ENCODE measurements around the gene PDE7B. TPM values are rescaled to one million over a fixed set of nuclear protein-coding genes. Genes with fewer than 3 reads are reported as not detected.

Gene PDE7B
- total and polyA plus RNA-seq, 4 donors, result 0.26 to 3.7 (median 1.8) TPM

DNA sequence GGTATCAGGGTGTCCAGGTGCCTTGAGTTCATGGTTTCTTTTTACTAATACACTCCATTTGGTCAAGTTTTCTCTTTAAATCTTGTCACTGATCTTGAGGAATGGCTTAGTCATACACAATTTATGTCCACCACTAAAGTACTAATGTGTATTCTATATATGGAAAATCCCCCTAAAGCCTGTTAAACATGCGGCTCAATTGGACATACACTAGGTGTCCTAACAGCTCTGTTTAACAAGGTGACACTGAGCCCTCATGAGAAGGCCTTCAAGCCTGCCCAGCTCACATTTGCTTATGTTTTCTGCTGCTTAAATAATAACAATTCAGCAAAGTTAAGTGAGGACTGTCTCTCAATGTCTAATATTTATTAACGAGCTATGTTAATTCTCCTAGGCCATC, 31.5 kb downstream of the PDE7B start:
- Histone ChIP-seq H3K9ac (ENCODE audit: insufficient read depth in 1 of 2, low read length in 2 of 2) (no peak overlapping the region), H3K4me3 (no peak overlapping the region), H3K9me3 (ENCODE audit: control insufficient read depth in 4 of 4, insufficient read depth in 3 of 4, low read length in 3 of 4) (no peaks in the 10 kb centered on the region), H3K4me1 (ENCODE audit: control insufficient read depth in 5 of 5, insufficient read depth in 5 of 5, low read length in 5 of 5) (peaks cover 0 to 6% (median 0%) of the 10 kb centered on the region in 5 donors), H3K27me3 (ENCODE audit: control insufficient read depth in 3 of 3, insufficient read depth in 3 of 3, low read length in 2 of 3) (no peaks in the 10 kb centered on the region), H3K36me3 (ENCODE audit: control insufficient read depth in 4 of 4, insufficient read depth in 4 of 4, low read length in 4 of 4) (no peaks in the 10 kb centered on the region), H3K27ac (ENCODE audit: low read depth in 1 of 2, low read length in 1 of 2) (no peak overlapping the region)
- TF ChIP-seq, protein P1, sequence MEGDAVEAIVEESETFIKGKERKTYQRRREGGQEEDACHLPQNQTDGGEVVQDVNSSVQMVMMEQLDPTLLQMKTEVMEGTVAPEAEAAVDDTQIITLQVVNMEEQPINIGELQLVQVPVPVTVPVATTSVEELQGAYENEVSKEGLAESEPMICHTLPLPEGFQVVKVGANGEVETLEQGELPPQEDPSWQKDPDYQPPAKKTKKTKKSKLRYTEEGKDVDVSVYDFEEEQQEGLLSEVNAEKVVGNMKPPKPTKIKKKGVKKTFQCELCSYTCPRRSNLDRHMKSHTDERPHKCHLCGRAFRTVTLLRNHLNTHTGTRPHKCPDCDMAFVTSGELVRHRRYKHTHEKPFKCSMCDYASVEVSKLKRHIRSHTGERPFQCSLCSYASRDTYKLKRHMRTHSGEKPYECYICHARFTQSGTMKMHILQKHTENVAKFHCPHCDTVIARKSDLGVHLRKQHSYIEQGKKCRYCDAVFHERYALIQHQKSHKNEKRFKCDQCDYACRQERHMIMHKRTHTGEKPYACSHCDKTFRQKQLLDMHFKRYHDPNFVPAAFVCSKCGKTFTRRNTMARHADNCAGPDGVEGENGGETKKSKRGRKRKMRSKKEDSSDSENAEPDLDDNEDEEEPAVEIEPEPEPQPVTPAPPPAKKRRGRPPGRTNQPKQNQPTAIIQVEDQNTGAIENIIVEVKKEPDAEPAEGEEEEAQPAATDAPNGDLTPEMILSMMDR (IDR thresholded peaks at IDR 0.05; ENCODE audit: control extremely low read depth, extremely low read depth), result no peak
- 94 to 97% methylated on average over 2 of the region's 2 CpGs for WGBS, 2 donors
- no peak for DNase-seq
- no peak for ATAC-seq (ENCODE audit: insufficient read depth, low FRiP score)

DNA sequence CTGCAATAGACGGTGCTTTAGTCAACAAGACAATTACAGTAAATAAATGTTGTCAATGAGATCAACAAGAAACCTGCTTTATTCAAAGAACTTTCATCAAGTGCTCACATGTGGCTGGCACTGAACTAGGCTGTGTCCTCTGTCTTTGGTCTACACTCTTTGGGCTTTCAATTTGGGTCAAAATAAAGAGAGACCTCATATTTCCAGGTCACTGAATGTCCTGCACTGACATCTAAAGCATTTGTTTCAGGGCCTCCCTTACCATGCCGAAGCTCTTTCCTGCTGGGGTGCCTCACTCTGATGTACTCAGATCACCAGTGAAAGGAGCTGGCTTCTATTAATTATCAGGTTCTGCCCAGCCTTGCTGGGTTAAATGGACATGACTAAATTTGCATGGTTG, 32.0 kb downstream of the PDE7B start:
- no peak overlapping the region for H3K27ac ChIP-seq (ENCODE audit: low read depth in 1 of 2, low read length in 1 of 2)
- DNase-seq, result no peak
- peaks cover 0 to 6% (median 0%) of the 10 kb centered on the region in 5 donors for H3K4me1 ChIP-seq (ENCODE audit: control insufficient read depth in 5 of 5, insufficient read depth in 5 of 5, low read length in 5 of 5)
- H3K27me3 ChIP-seq (ENCODE audit: control insufficient read depth in 3 of 3, insufficient read depth in 3 of 3, low read length in 2 of 3), result no peaks in the 10 kb centered on the region
- no peak overlapping the region for H3K9ac ChIP-seq (ENCODE audit: insufficient read depth in 1 of 2, low read length in 2 of 2)
- H3K9me3 ChIP-seq (ENCODE audit: control insufficient read depth in 4 of 4, insufficient read depth in 3 of 4, low read length in 3 of 4), result no peaks in the 10 kb centered on the region
- no peak for ATAC-seq (ENCODE audit: insufficient read depth, low FRiP score)
- H3K36me3 ChIP-seq (ENCODE audit: control insufficient read depth in 4 of 4, insufficient read depth in 4 of 4, low read length in 4 of 4), result no peaks in the 10 kb centered on the region
- WGBS, 2 donors, result 91 to 93% methylated on average over 2 of the region's 2 CpGs
- no peak overlapping the region for H3K4me3 ChIP-seq
- TF ChIP-seq, protein P1 (IDR thresholded peaks at IDR 0.05; ENCODE audit: control extremely low read depth, extremely low read depth), result no peak

DNA sequence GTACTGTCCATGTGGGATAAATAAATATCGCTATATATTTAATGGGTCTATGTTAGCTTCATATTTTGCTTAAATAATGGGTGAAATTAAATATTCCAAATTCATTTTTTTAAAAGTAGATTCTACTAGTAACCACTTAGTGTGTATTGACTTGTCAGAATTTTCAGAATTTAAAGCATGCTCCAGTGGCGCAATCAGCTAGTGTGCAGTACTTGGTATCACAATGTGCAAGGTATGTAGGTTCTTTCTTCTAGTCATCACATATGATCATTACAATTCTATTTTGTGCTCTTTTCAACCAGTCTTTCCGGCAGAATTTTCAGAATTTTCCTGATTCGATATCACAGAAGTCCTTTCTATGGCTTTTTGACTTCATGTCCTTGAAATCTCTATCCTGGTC, 32.6 kb downstream of the PDE7B start:
- Histone ChIP-seq H3K4me1 (ENCODE audit: control insufficient read depth in 5 of 5, insufficient read depth in 5 of 5, low read length in 5 of 5) (peaks cover 0 to 6% (median 0%) of the 10 kb centered on the region in 5 donors), H3K36me3 (ENCODE audit: control insufficient read depth in 4 of 4, insufficient read depth in 4 of 4, low read length in 4 of 4) (no peaks in the 10 kb centered on the region), H3K27ac (ENCODE audit: low read depth in 1 of 2, low read length in 1 of 2) (no peak overlapping the region), H3K4me3 (no peak overlapping the region), H3K9me3 (ENCODE audit: control insufficient read depth in 4 of 4, insufficient read depth in 3 of 4, low read length in 3 of 4) (no peaks in the 10 kb centered on the region), H3K9ac (ENCODE audit: insufficient read depth in 1 of 2, low read length in 2 of 2) (no peak overlapping the region), H3K27me3 (ENCODE audit: control insufficient read depth in 3 of 3, insufficient read depth in 3 of 3, low read length in 2 of 3) (no peaks in the 10 kb centered on the region)
- DNase-seq (no peak), ATAC-seq (ENCODE audit: insufficient read depth, low FRiP score) (no peak)
- TF ChIP-seq, protein P1 (IDR thresholded peaks at IDR 0.05; ENCODE audit: control extremely low read depth, extremely low read depth), result no peak
- WGBS, 2 donors, result 94 to 96% methylated on average over 4 of the region's 4 CpGs

DNA sequence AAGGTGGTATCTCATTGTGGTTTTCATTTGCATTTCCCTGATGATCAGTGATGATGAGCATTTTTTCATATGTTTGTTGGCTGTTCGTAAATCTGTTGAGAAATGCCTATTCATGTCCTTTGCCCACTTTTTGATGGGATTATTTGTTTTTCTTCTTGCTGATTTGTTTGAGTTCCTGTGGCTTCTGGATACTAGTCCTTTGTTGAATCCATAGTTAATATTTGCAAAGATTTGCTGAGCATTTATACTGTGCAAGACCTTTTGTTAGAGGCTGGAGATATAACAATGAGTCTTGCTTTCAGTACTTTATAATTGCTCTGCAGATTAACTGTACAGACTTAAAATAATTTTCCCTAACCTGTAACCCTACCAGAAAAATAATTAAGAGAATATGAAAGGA, 35.6 kb downstream of the PDE7B start:
- WGBS, 2 donors, result 90 to 95% methylated on average over 1 of the region's 1 CpG
- TF ChIP-seq, protein P1 (IDR thresholded peaks at IDR 0.05; ENCODE audit: control extremely low read depth, extremely low read depth), result no peak

More for the DNA sequence above, 35.6 kb downstream of the PDE7B start:
- no peaks in the 10 kb centered on the region for H3K9me3 ChIP-seq (ENCODE audit: control insufficient read depth in 4 of 4, insufficient read depth in 3 of 4, low read length in 3 of 4)
- no peak overlapping the region for H3K9ac ChIP-seq (ENCODE audit: insufficient read depth in 1 of 2, low read length in 2 of 2)
- no peaks in the 10 kb centered on the region for H3K27me3 ChIP-seq (ENCODE audit: control insufficient read depth in 3 of 3, insufficient read depth in 3 of 3, low read length in 2 of 3)
- H3K27ac ChIP-seq (ENCODE audit: low read depth in 1 of 2, low read length in 1 of 2), result no peak overlapping the region
- DNase-seq (no peak), ATAC-seq (ENCODE audit: insufficient read depth, low FRiP score) (no peak)
- no peak overlapping the region for H3K4me3 ChIP-seq
- H3K4me1 ChIP-seq (ENCODE audit: control insufficient read depth in 5 of 5, insufficient read depth in 5 of 5, low read length in 5 of 5), result no peaks in the 10 kb centered on the region
- H3K36me3 ChIP-seq (ENCODE audit: control insufficient read depth in 4 of 4, insufficient read depth in 4 of 4, low read length in 4 of 4), result no peaks in the 10 kb centered on the region

All from lung (tissue), 12 donors.